Umbilical cord (tissue), 1 donor: ENCODE results near the gene NCKIPSD. TPM values are rescaled to one million over a fixed set of nuclear protein-coding genes. Genes with fewer than 3 reads are reported as not detected.

Source experiments
- total RNA-seq: library from RNA; depleted of rRNA; stranded (reverse); fragments of >200 nt; gene quantifications from one replicate; pipeline ENCODE4 v1.2.3, GENCODE V29; 2014; ENCODE audit warnings: low replicate concordance; ENCODE audit not compliant: insufficient read depth

NCKIPSD gene
- total RNA-seq, 1 donor from 2014 or later = 7.9 TPM

Other genes with a start within 250 kb of the NCKIPSD start
- gene CCDC51, start 245.8 kb downstream of the NCKIPSD start, total RNA-seq = 4.8 TPM
- 135 TPM for gene TMA7, start 245.7 kb downstream of the NCKIPSD start, total RNA-seq
- gene ATRIP, start 239.2 kb downstream of the NCKIPSD start, total RNA-seq = 9.4 TPM
- 59.2 TPM for gene SHISA5, start 181.7 kb downstream of the NCKIPSD start, total RNA-seq
- gene PFKFB4, start 129.1 kb downstream of the NCKIPSD start, total RNA-seq = 13.2 TPM
- 1.9 TPM for gene UCN2, start 122.1 kb downstream of the NCKIPSD start, total RNA-seq
- 65.0 TPM for gene COL7A1, start 90.6 kb downstream of the NCKIPSD start, total RNA-seq
- gene UQCRC1, start 76.3 kb downstream of the NCKIPSD start, total RNA-seq = 97.5 TPM
- not detected for gene TMEM89, start 64.1 kb downstream of the NCKIPSD start, total RNA-seq
- 4.8 TPM for gene SLC26A6, start 50.5 kb downstream of the NCKIPSD start, total RNA-seq
- 3.4 TPM for gene CELSR3, start 23.0 kb downstream of the NCKIPSD start, total RNA-seq
- gene IP6K2, start 31.3 kb upstream of the NCKIPSD start, total RNA-seq = 46.5 TPM
- gene PRKAR2A, start 162.0 kb upstream of the NCKIPSD start, total RNA-seq = 24.3 TPM
- gene SLC25A20, start 213.0 kb upstream of the NCKIPSD start, total RNA-seq = 7.2 TPM
- 115 TPM for gene ARIH2, start 232.9 kb upstream of the NCKIPSD start, total RNA-seq